HG03108 (cell line): ENCODE measurements around the gene DFFB.

Source experiments
- ATAC-seq: cut with Tn5 transposase; IDR thresholded peaks from one replicate; pipeline ENCODE4 v1.9.1; 2021; ENCODE audit warnings: moderate library complexity; ENCODE audit not compliant: unreplicated experiment

Gene DFFB

GRCh38 chr1:3828391-3828790 lies 28.9 kb upstream of the DFFB start:
- ATAC-seq, result no peak

DNA sequence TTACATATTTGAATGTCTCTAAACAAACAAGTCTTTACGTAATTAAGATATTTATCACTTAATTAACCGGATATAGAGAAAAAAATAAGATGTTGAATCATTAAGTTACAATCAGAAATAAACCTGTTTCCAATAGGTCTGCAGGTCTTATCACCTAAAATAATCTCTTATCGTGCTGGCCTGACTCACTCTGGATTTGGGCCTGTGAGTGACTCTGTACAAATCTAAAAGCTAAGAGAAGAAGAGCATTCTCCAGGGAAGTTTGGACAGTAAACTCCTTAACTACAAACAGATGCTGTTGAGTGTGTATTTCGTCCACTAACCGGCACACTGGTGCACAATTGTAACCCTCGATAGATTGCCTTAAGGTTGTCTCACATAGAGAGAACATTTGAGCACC lies 25.6 kb upstream of the DFFB start:
- no peak for ATAC-seq

DNA sequence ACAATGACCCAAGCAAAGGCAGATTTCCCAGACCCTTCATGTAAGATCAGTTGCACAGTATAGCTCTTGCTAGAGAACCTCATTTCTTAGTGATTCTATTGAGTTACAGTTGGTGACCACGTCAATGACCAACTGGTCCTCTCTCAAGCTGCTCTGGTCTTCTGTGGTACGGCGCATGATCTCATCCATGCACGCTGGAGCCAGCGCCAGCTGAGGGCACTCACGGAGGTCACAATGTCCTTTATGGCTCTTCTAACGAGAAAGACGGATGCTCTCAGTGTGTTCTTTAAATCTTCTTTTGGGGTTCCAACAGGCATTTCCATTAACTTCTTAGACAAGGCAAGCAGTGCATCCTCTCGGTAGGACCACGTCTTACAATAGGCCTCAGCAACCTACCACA lies 22.6 kb upstream of the DFFB start:
- ATAC-seq, result no peak

- no peak for ATAC-seq
Measured at GRCh38 chr1:3836421-3836820, 20.9 kb upstream of the DFFB start.

DNA sequence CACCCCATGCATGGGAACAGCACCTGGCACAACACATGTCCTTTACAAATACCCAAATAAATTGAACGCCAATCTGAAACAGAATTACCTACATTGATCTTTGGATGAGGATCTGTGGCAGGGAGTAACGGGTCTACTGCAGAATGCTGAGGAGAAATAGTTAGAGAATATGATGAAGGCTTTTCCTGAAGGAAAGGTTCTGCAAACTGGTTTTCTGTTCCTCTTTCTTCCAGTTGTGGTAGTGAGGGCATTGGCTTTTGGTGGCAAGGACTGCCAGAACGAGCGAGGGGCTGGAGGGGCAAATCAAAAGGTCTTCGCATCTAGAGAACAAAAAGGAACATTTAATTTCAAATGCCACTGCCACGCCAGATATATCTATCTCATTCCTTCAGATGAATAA lies 20.1 kb upstream of the DFFB start:
- ATAC-seq, result no peak

DNA sequence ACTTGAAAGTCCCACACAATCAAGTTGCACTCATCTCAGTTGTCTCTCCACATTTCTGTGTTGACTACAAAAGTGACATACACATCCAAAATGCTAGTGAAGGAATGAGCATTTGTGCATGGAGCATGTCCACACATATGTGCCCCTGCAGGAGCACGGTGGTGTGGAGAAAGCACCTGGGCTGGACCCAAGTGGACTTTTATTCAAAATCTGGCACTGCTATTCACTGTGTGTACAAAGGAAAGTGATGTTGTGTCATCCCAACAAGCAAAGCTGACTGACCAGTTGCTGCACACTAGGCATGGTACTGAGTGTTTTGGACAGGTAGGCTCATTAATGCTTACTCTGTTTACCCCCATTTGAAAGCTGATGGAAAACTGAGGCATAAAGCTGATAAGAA lies 19.6 kb upstream of the DFFB start:
- no peak for ATAC-seq

- no peak for ATAC-seq
Measured at GRCh38 chr1:3838788-3839187, 18.5 kb upstream of the DFFB start.

DNA sequence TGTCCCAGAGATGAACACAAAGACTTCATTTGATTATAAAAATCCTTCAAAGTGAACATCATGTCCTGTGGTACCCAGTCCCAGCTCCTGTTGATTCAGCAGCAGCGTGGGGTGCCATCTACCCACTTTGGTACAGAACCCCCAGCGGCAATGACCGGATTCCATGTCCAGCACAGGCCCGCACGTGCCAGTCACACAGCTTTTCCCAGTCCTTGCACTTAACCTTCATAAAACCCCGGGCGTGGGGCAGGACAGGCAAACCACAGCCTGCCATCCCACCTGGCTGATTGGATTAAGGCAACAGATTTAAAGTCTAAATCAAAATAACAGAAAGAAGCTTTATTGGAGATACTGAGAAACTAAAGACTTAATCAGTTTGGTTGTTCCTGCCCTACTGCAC lies 15.8 kb upstream of the DFFB start:
- ATAC-seq, result no peak

DNA sequence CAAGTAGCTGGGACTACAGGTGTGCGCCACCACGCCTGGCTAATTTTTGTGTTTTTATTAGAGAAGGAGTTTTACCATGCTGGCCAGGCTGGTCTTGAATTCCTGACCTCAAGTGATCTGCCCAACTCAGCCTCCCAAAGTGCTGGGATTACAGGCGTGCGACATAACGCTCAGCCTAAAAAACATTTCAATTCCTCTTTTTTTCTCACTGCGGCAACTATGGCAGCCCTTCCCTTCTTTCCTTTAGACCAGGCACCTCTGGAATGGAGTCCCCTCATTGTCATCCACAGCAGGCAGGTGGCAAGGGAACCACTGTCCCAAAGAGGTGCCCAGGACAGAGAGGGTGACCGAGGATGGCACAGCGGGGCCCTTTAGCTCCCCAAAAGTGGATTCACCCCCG lies 14.4 kb upstream of the DFFB start:
- no peak for ATAC-seq

DNA sequence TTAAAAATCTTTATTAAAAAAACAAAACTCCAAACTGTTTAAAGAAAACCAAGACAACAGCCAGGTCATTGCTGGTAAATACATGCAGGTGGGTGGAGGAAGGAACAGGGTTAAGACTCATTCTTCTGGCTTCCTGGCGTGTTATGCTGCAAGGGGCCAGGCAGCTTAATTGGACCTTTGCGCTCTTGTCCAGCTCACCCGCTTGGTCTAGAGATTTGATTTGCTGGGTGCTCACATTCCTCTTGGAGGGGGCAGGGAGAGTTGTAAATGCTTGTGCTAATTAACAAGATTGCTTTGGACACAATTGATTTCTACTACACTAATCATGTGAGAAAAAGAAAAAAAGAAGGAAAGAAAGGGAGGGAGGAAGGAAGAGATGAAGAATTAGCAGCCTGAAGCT lies 10.7 kb upstream of the DFFB start:
- ATAC-seq, result no peak

DNA sequence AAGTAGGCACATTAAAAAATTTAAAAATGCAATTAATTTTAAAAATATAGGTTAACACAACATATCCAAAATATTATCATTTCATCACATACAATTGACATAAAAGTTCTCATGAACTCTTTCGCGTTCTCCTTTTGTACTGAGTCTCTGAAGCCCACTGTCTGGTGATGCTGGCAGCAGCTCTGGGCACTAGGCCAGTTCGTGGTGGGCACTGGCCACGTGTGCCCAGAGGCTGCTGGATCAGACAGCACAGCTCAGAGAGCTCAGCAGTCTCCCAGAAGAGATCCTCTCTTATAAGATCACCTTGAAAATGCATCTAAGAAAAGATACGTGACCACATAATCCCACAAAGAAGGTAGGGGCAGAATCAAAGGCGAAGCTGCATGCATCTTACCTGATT lies 10.2 kb upstream of the DFFB start:
- ATAC-seq, result no peak

DNA sequence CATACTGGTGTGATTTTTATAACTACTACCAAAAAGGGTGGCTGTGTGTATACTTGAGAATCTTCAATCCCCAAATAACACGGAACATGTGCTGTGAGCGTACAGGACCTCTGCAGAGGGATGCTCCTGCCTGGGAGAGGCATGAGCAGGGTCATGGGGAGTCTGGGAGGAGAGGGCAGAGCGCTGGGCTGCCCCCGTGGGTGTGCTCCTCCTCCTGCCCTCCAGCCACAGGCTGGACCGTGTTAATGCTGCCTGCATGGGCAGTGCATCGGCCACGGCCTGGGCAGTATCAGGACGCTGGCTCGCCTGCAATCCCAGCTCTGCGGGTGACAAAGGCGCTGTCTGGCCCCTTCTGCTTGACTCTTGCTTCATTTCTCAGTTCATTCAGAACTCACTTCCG lies 6.4 kb upstream of the DFFB start:
- ATAC-seq, result no peak

DNA sequence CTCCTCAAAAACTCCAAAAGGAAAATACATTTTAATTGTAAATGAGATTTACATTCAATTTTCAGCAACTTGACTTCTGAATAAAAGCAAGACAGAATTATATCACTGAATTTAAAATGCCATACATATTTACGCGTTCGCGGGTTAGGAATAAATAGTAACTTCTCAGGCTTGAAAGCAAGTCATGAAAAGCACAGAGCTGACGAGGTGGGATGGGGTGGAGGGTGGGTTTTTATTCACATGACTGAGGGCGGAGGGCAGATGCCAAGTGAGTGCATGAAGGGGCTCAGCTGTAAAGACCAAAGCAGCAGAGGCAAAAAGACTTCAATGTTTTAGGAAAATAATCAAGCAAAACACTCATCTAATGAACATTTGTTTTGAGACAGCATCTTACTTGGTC lies 6.0 kb upstream of the DFFB start:
- no peak for ATAC-seq

DNA sequence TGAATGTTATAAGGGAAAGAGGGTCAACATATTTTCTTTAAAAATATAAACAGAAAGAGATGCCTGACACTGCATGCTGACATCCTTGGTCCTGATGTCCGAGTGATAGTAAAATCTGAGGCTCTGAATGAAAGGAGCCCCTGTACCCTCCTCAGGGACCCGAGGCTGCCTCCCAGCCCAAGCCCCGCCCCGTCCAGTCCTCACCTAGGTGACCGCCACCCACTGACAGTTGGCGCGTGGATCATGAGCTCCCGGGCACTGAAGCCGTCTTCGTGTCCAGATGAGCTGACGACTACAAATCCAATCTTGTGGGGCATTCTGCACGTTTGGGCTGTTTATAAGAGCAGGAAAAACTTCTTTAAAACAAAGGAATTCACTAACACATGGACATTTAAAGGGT lies 5.2 kb upstream of the DFFB start:
- ATAC-seq, result no peak

DNA sequence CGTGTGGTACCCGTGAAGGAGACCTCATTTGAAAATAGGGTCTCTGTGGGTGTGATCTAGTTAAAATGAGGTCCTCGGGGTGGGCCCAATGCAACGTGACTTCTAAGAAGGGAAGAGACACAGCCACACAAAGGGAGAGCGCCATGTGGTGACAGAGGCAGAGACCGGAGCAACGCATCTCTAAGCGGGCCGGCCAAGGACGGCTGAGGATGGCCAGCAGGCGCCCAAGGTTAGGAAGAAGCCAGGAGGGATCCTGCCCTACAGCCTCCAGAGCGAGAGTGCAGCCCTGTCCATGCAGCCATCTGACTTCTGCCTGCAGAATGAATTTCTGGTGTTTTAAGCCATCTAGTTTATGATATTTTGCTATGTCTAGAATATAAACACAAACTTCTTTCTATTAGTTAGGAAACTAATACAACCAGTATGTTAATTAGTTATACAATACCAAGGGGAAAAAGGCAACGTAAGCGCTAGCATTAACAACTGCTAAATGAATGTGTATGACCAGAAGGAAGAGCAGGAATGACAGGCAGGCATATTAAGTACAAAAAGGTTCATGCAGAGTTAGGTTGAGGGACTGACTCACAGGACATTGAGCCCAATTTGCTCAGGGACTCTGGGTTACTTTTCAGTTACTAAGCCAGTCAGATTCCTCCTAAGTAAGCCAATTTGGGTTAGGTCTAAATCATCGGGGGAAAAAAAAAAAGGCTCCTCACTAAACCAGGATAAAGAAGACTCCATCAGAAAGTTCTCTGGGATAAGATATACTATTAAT lies 4.4 kb upstream of the DFFB start:
- ATAC-seq, result no peak

- no peak for ATAC-seq
Measured at GRCh38 chr1:3857791-3858129, 484 bp downstream of the DFFB start.

DNA sequence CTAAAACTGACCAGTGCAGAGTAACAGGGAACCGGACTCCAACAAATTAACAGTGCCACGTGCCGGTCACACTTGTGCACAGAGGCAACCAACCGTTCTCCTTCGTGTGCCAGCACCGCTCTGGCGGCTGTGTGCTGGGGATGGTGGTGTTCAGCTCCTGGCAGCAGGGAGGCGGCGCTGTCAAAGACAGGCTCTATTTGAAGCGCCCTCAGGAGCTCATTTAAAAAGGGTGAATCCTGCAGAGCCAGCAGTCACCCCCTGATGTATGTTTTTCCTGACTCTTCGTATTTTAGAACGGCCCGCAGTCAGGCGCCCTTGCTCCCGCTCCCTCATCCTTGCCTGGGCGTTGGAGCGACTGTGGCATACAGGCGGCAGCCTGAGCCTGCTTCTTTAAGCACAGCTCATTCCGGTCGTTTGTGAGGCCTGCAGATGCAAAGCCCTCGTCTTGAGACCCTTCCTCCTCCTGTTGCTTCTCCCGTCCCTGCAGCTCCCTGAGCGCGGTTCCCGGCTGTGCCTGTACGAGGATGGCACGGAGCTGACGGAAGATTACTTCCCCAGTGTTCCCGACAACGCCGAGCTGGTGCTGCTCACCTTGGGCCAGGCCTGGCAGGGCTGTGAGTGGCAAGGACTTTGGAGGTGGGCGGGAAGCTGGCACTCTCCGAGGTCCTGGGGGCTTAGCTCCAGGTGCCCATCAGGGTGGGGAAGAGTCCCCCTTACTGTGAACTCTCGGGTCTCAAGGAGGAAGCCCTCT lies 1.1 kb downstream of the DFFB start:
- ATAC-seq, result no peak

- ATAC-seq, result no peak
Measured at GRCh38 chr1:3863231-3863935, 6.1 kb downstream of the DFFB start.

GRCh38 chr1:3864884-3865283 lies 7.6 kb downstream of the DFFB start:
- no peak for ATAC-seq

- no peak for ATAC-seq
Measured at GRCh38 chr1:3865606-3866160, 8.4 kb downstream of the DFFB start.

DNA sequence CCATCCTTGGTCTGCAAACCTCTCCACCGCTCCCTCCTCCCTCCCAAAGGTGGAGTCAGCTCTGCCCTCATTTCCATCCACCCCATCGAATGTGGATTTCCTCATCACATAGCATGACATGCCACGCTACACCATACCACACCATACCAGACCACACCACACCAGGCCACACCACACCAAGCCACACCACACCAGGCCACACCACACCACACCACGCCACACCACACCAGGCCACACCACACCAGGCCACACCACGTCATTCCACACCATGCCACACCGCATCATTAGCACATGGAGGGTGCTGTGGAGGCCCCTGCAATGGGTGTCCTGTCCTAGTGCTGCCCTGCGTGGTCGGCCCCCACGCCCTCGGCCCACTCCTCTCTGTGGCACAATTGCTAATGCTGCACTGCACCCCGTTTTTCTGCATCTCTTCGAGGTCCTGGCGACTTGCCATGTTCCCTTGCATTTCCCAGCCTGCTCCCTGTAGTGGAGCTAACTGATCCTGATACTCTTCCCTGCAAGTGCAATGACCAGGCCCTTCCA lies 11.3 kb downstream of the DFFB start:
- ATAC-seq, result no peak
